Measurements from ENCODE around the gene C15orf62.

- TF ChIP-seq CTCF (IDR thresholded peaks at IDR 0.05), result no peak
- TF ChIP-seq EP300 (IDR thresholded peaks at IDR 0.05), result no peak
- TF ChIP-seq POLR2A (IDR thresholded peaks at IDR 0.05), result no peak
Measured at GRCh38 chr15:40743921-40744814, 25.6 kb upstream of the C15orf62 start.

Data from tibial nerve (tissue), 4 donors.